Endothelial cell of umbilical vein (primary cell): ENCODE results near the gene MED12L. TPM values are rescaled to one million over a fixed set of nuclear protein-coding genes. Genes with fewer than 3 reads are reported as not detected.

Experiments used
- BruUV-seq: library from RNA; stranded (reverse); fragments of 400-500 nt; replicated peaks from 2 replicates; lab custom pipeline; 2021; lab: Mats Ljungman, UMichigan
- CTCF ChIA-PET: fragments of 300-600, 350-600 bp; sonication (Branson Sonifier 250); formaldehyde crosslinking; loops from one replicate; lab custom pipeline; 2021; ENCODE audit warnings: antibody characterized with exemption, inconsistent platforms; lab: Charles Lee
- POLR2A ChIA-PET: fragments of 300-600, 350-600 bp; sonication (Branson Sonifier 250); formaldehyde crosslinking; loops from one replicate; lab custom pipeline; 2021; ENCODE audit warnings: antibody characterized with exemption, inconsistent platforms; lab: Charles Lee
- DNase-seq: peaks from one replicate; pipeline ENCODE4 v3.0.0-alpha.2; 2011; ENCODE audit warnings: low read depth, low spot score
- FAIRE-seq: peaks from 2 replicates; lab custom pipeline; 2011; peaks lifted over from hg19 to GRCh38; lab: Jason Lieb, UNC
- H2AFZ ChIP-seq: 2 replicates; pipeline ENCODE4 v1.6.0; 2012; ENCODE audit warnings: low read depth, low read length, control low read depth, inconsistent platforms
- H3K27ac ChIP-seq: 2 replicates; pipeline ENCODE4 v1.5.1; 2011; ENCODE audit warnings: low read depth, mild to moderate bottlenecking, control low read depth, low read length, moderate library complexity; ENCODE audit not compliant: insufficient read depth
- H3K27me3 ChIP-seq, 2 experiments: 2 replicates each; pipeline versions ENCODE4 v1.6.0 to v1.6.1; 2011; ENCODE audit warnings: low read length in 2 of 2, mixed read lengths in 1 of 2; ENCODE audit not compliant: control insufficient read depth in 2 of 2, insufficient read depth in 2 of 2
- H3K36me3 ChIP-seq, 2 experiments: 2 replicates in 1 of 2; 3 replicates in 1 of 2; pipeline ENCODE4 v1.5.1; 2011; ENCODE audit warnings: low read length in 2 of 2, mild to moderate bottlenecking in 1 of 2, moderate library complexity in 1 of 2; ENCODE audit not compliant: control insufficient read depth in 2 of 2, insufficient read depth in 2 of 2; ENCODE audit errors: extremely low read depth in 1 of 2
- H3K4me1 ChIP-seq: 3 replicates; pipeline ENCODE4 v1.5.1; 2011; ENCODE audit warnings: mild to moderate bottlenecking, low read length; ENCODE audit not compliant: control insufficient read depth, insufficient read depth; ENCODE audit errors: extremely low read depth
- H3K4me2 ChIP-seq: 2 replicates; pipeline ENCODE4 v1.6.1; 2011; ENCODE audit warnings: low read length, control low read depth, mixed read lengths; ENCODE audit not compliant: insufficient read depth
- H3K4me3 ChIP-seq, 3 experiments: fragments of 200-600 bp in 1 of 3; sonication (generic), shearing (Covaris generic) in 1 of 3; replicated peaks in 1 of 3; 2 replicates each; pipeline ENCODE4 v1.5.1; 2011 to 2016; ENCODE audit warnings: control low read depth in 3 of 3, low read length in 3 of 3, mild to moderate bottlenecking in 2 of 3, inconsistent platforms in 1 of 3, low read depth in 1 of 3, moderate library complexity in 1 of 3; ENCODE audit not compliant: insufficient read depth in 1 of 3
- H3K79me2 ChIP-seq: 2 replicates; pipeline ENCODE4 v1.6.0; 2012; ENCODE audit warnings: low read length, inconsistent platforms; ENCODE audit not compliant: control insufficient read depth, insufficient read depth
- H3K9ac ChIP-seq: replicated peaks from 2 replicates; pipeline ENCODE3; 2011; ENCODE audit warnings: low read length, control low read depth; ENCODE audit not compliant: insufficient read depth; ENCODE audit errors: extremely low read depth
- H3K9me1 ChIP-seq: replicated peaks from 3 replicates; pipeline ENCODE4 v1.6.0; 2011; ENCODE audit warnings: mild to moderate bottlenecking, low read length; ENCODE audit not compliant: control insufficient read depth, insufficient read depth; ENCODE audit errors: extremely low read depth
- H3K9me3 ChIP-seq: replicated peaks from 2 replicates; pipeline ENCODE4 v1.5.1; 2012; ENCODE audit warnings: low read length, inconsistent platforms; ENCODE audit not compliant: control insufficient read depth, insufficient read depth
- H4K20me1 ChIP-seq: replicated peaks from 2 replicates; pipeline ENCODE3; 2011; ENCODE audit warnings: mild to moderate bottlenecking, low read length; ENCODE audit not compliant: control insufficient read depth, insufficient read depth; ENCODE audit errors: extremely low read depth
- CTCF ChIP-seq, 2 donors: IDR thresholded peaks; 1 replicate in 1 of 2; 2 replicates in 1 of 2; pipeline ENCODE4 v1.5.1; 2011; ENCODE audit warnings: low read length in 2 of 2, mild to moderate bottlenecking in 2 of 2, moderate library complexity in 2 of 2, control low read depth in 1 of 2, inconsistent platforms in 1 of 2, low read depth in 1 of 2; ENCODE audit not compliant: insufficient read depth in 1 of 2; ENCODE audit errors: extremely low read depth in 1 of 2
- EZH2 ChIP-seq: IDR thresholded peaks from 2 replicates; pipeline ENCODE4 v1.6.1; 2012; ENCODE audit warnings: borderline replicate concordance, low read depth, mild to moderate bottlenecking, moderate library complexity, low read length, inconsistent platforms; ENCODE audit not compliant: severe bottlenecking
- FOS ChIP-seq: IDR thresholded peaks from 2 replicates; pipeline ENCODE4 v1.6.1; 2011; ENCODE audit warnings: mild to moderate bottlenecking, low read length, moderate library complexity, borderline replicate concordance; ENCODE audit not compliant: insufficient read depth
- GATA2 ChIP-seq: IDR thresholded peaks from 2 replicates; pipeline ENCODE4 v1.7.0; 2011; ENCODE audit warnings: low read depth, mild to moderate bottlenecking, moderate library complexity, mixed read lengths, low read length; ENCODE audit not compliant: insufficient read length, insufficient read depth
- JUN ChIP-seq: IDR thresholded peaks from 2 replicates; pipeline ENCODE4 v1.6.1; 2011; ENCODE audit warnings: borderline replicate concordance, low read depth; ENCODE audit not compliant: insufficient read length, insufficient read depth
- MAX ChIP-seq: IDR thresholded peaks from 2 replicates; pipeline ENCODE4 v1.6.1; 2011; ENCODE audit not compliant: insufficient read depth, insufficient read length
- MYC ChIP-seq: IDR thresholded peaks from one replicate; pipeline ENCODE4 v1.6.1; 2011; ENCODE audit warnings: mild to moderate bottlenecking, low read depth, low read length
- POLR2A ChIP-seq: IDR thresholded peaks from 2 replicates; pipeline ENCODE4 v1.6.1; 2012; ENCODE audit warnings: low read depth, mild to moderate bottlenecking, control low read depth, low read length
- POLR2AphosphoS5 ChIP-seq: IDR thresholded peaks from 2 replicates; pipeline ENCODE4 v1.6.1; 2012; ENCODE audit warnings: low read depth, mild to moderate bottlenecking, control low read depth, low read length, moderate library complexity; ENCODE audit not compliant: insufficient read depth
- dilution Hi-C: fragments of 300-500 bp; cut with MboI; formaldehyde crosslinking; loops from one replicate; pipeline ENCODE4 v1.15.0; 2019; ENCODE audit warnings: low sequenced_read_pairs; ENCODE audit not compliant: extremely low pct_ligation_motif_present
- intact Hi-C: fragments of 100-400 bp; cut with micrococcal nuclease; formaldehyde crosslinking; loops from one replicate; pipeline ENCODE4 v1.10.0; 2022
- polyA plus RNA-seq, 4 experiments: library from polyadenylated mRNA; depleted of rRNA in 3 of 4; stranded (reverse) in 3 of 4; unstranded in 1 of 4; fragments of >200 nt; gene quantifications; 2 replicates each; pipeline versions ENCODE4 v1.2.1 to v1.2.3, GENCODE V29; 2011 to 2012; ENCODE audit warnings: missing spikeins in 1 of 4
- total RNA-seq: library from RNA; stranded (reverse); gene quantifications from 2 replicates; pipeline ENCODE4 v1.2.3, GENCODE V29; 2021

The MED12L gene
- total and polyA plus RNA-seq, 2 donors (not counting 3 experiments of a cell fraction or from before 2014, with no cell fraction given), result 0.03 to 0.27 TPM

DNA sequence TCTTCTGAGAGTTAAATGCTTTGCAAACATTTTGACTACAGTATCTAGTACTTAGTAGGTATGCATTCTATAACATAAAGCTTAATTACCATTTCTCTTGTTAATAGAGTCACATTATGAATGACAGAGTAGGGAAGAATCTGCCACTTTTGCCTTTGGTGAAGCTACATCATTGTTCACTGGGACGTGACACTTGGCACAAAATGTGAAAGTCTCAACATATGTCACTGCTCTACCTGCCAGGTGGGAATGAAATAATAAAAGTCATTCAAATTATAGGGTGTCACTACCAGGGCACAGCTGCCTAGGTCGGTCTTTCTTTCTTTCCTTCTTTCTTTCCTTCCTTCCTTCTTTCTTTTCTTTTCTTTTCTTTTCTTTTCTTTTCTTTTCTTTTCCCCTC is 213.5 kb downstream of the MED12L start:
- DNase-seq, result no peak
- Histone ChIP-seq H3K4me1 (no peaks in the 10 kb centered on the region), H3K9me1 (no peaks in the 10 kb centered on the region), H3K4me3 (no peak overlapping the region), H3K27me3 (peaks cover 3 to 12% of the 10 kb centered on the region in 2 experiments), H2AFZ (no peak overlapping the region), H4K20me1 (no peaks in the 10 kb centered on the region), H3K79me2 (no peaks in the 10 kb centered on the region), H3K9me3 (no peaks in the 10 kb centered on the region), H3K9ac (no peak overlapping the region), H3K4me2 (no peak overlapping the region), H3K36me3 (no peaks in the 10 kb centered on the region), H3K27ac (no peak overlapping the region)
- CTCF ChIA-PET, result interaction anchor here (0.9 to 2.1 kb wide), 2 partner anchors 13 to 29 kb away, joined by 3 to 4 read pairs; no protein-coding TSS in a partner anchor
- intact Hi-C loops (no loop called here), dilution Hi-C loops (no loop called here)
- BruUV-seq, result no TSS peak
- TF ChIP-seq MAX, result no peak
- TF ChIP-seq POLR2A, result no peak
- TF ChIP-seq MYC, result no peak
- TF ChIP-seq EZH2, result no peak
- TF ChIP-seq GATA2, result no peak
- no peak for TF ChIP-seq POLR2AphosphoS5
- TF ChIP-seq CTCF (IDR thresholded peaks at IDR 0.05; ENCODE audit: extremely low read depth in 1 of 2, insufficient read depth in 1 of 2, low read depth in 1 of 2, low read length in 2 of 2), result no peak
- no peak for TF ChIP-seq FOS
- no peak for TF ChIP-seq JUN
- no peak for FAIRE-seq
- POLR2A ChIA-PET, result no interaction called here
